Thyroid gland (tissue), 4 donors: ENCODE results near the gene WDFY2. TPM values are rescaled to one million over a fixed set of nuclear protein-coding genes. Genes with fewer than 3 reads are reported as not detected.

Experiments used
- DNase-seq, 2 donors: peaks; one replicate each; pipeline ENCODE4 v3.0.0-alpha.2; 2019
- H3K27ac ChIP-seq, 3 donors: fragments of 200-600 bp; sonication (generic); 1 replicate in 2 of 3; 2 replicates in 1 of 3; pipeline ENCODE4 v1.5.1; 2016 to 2019; ENCODE audit warnings: mild to moderate bottlenecking in 1 of 3, moderate library complexity in 1 of 3
- H3K27me3 ChIP-seq: fragments of 200-600 bp; sonication (generic); one replicate; pipeline ENCODE4 v1.5.1; 2019
- H3K36me3 ChIP-seq, 2 donors: fragments of 200-600 bp; sonication (generic); one replicate each; pipeline ENCODE4 v1.5.1; 2016 to 2019
- H3K4me1 ChIP-seq, 2 donors: fragments of 200-600 bp; sonication (generic); one replicate each; pipeline ENCODE4 v1.5.1; 2017 to 2019
- H3K4me3 ChIP-seq, 3 donors: fragments of 200-600 bp; sonication (generic); replicated peaks in 1 of 3; 1 replicate in 2 of 3; 2 replicates in 1 of 3; pipeline ENCODE4 v1.5.1; 2016; ENCODE audit warnings: mild to moderate bottlenecking in 1 of 3
- H3K9me3 ChIP-seq: fragments of 200-600 bp; sonication (generic); one replicate; pipeline ENCODE4 v1.5.1; 2017
- CTCF ChIP-seq, 6 experiments: fragments of 200-600 bp in 3 of 6; fragments of 450-650 bp in 3 of 6; sonication (generic) in 3 of 6; IDR thresholded peaks; one replicate each; pipeline ENCODE4 v1.5.1; 2016 to 2019; ENCODE audit warnings: antibody characterized with exemption in 6 of 6, mild to moderate bottlenecking in 2 of 6, inconsistent platforms in 1 of 6, moderate library complexity in 1 of 6
- POLR2A ChIP-seq, 2 donors: fragments of 450-650 bp; IDR thresholded peaks; one replicate each; pipeline ENCODE4 v1.6.1; 2017; ENCODE audit warnings: antibody characterized with exemption in 2 of 2, mild to moderate bottlenecking in 2 of 2, moderate library complexity in 1 of 2
- WGBS, 2 donors: methylation state at CpG; one replicate each; pipeline ENCODE4 v1.1.5; 2017; 5-methylcytosine and 5-hydroxymethylcytosine counted together
- intact Hi-C: fragments of 100-400 bp; cut with DNase I; formaldehyde crosslinking; loops from one replicate; pipeline ENCODE4 v1.15.1; 2023
- total RNA-seq, 4 donors: library from RNA; depleted of rRNA; stranded (reverse); fragments of >200 nt; gene quantifications; one replicate each; pipeline ENCODE4 v1.2.3, GENCODE V29; 2016

The WDFY2 gene
- total RNA-seq, 4 donors from 2014 or later: 15.8 to 23.9 (median 20.9) TPM

GRCh38 chr13:51550151-51550550, 34.1 kb upstream of the WDFY2 start:
- no peaks in the 10 kb centered on the region for H3K9me3 ChIP-seq
- H3K36me3 ChIP-seq: no peaks in the 10 kb centered on the region
- DNase-seq: no peak
- H3K4me3 ChIP-seq: no peak overlapping the region
- no peak overlapping the region for H3K27ac ChIP-seq
- intact Hi-C loops: no loop called here
- no peaks in the 10 kb centered on the region for H3K27me3 ChIP-seq
- 90 to 100% methylated on average over 1 of the region's 1 CpG for WGBS, 2 donors
- peaks cover 7% of the 10 kb centered on the region in 2 donors for H3K4me1 ChIP-seq
- TF ChIP-seq CTCF (IDR thresholded peaks at IDR 0.05) (no peak), POLR2A (IDR thresholded peaks at IDR 0.05) (no peak)

GRCh38 chr13:51551416-51551815, 32.8 kb upstream of the WDFY2 start:
- intact Hi-C loops: no loop called here
- TF ChIP-seq POLR2A (IDR thresholded peaks at IDR 0.05) (no peak), CTCF (IDR thresholded peaks at IDR 0.05) (no peak)
- Histone ChIP-seq H3K4me1 (peaks cover 7 to 8% of the 10 kb centered on the region in 2 donors), H3K27ac (no peak overlapping the region), H3K36me3 (no peaks in the 10 kb centered on the region), H3K9me3 (no peaks in the 10 kb centered on the region), H3K27me3 (no peaks in the 10 kb centered on the region), H3K4me3 (no peak overlapping the region)
- no peak for DNase-seq
- WGBS, 2 donors: 98% methylated on average over 2 of the region's 2 CpGs

- intact Hi-C loops: no loop called here
- Histone ChIP-seq H3K36me3 (no peaks in the 10 kb centered on the region), H3K27ac (no peak overlapping the region), H3K27me3 (no peaks in the 10 kb centered on the region), H3K4me3 (no peak overlapping the region), H3K9me3 (no peaks in the 10 kb centered on the region), H3K4me1 (peaks cover 7 to 15% of the 10 kb centered on the region in 2 donors)
- DNase-seq: no peak
- WGBS, 2 donors: 84 to 85% methylated on average over 2 of the region's 2 CpGs
- TF ChIP-seq CTCF (IDR thresholded peaks at IDR 0.05) (no peak), POLR2A (IDR thresholded peaks at IDR 0.05) (no peak)
Measured at GRCh38 chr13:51552027-51552426, 32.2 kb upstream of the WDFY2 start.

GRCh38 chr13:51553531-51553930, 30.7 kb upstream of the WDFY2 start:
- Histone ChIP-seq H3K27me3 (no peaks in the 10 kb centered on the region), H3K4me3 (no peak overlapping the region), H3K9me3 (no peaks in the 10 kb centered on the region), H3K27ac (no peak overlapping the region), H3K4me1 (peaks cover 7 to 27% of the 10 kb centered on the region in 2 donors), H3K36me3 (no peaks in the 10 kb centered on the region)
- DNase-seq: no peak
- 87 to 93% methylated on average over 2 of the region's 2 CpGs for WGBS, 2 donors
- no peak for TF ChIP-seq POLR2A (IDR thresholded peaks at IDR 0.05)
- no peak for TF ChIP-seq CTCF (IDR thresholded peaks at IDR 0.05)
- intact Hi-C loops: no loop called here

GRCh38 chr13:51556740-51557139, 27.5 kb upstream of the WDFY2 start:
- no peak for TF ChIP-seq POLR2A (IDR thresholded peaks at IDR 0.05)
- TF ChIP-seq CTCF (IDR thresholded peaks at IDR 0.05): no peak
- Histone ChIP-seq H3K4me3 (no peak overlapping the region), H3K9me3 (no peaks in the 10 kb centered on the region), H3K27ac (no peak overlapping the region), H3K27me3 (no peaks in the 10 kb centered on the region), H3K4me1 (peaks cover 7 to 20% of the 10 kb centered on the region in 2 donors), H3K36me3 (no peaks in the 10 kb centered on the region)
- intact Hi-C loops: no loop called here
- DNase-seq: peak; percentile 54 to 73
- WGBS, 2 donors: 43 to 58% methylated on average over 7 of the region's 7 CpGs
